Mucosa of rectum (tissue), 2 donors: ENCODE results near the gene RPTOR.

Source experiments
- H3K27ac ChIP-seq, 2 donors: one replicate each; pipeline ENCODE4 v1.7.0; 2013; ENCODE audit warnings: inconsistent platforms in 2 of 2, low read depth in 2 of 2, low read length in 2 of 2
- H3K27me3 ChIP-seq, 2 donors: one replicate each; pipeline ENCODE4 v1.7.0; 2013; ENCODE audit warnings: low read length in 2 of 2; ENCODE audit not compliant: control insufficient read depth in 2 of 2, insufficient read depth in 2 of 2
- H3K36me3 ChIP-seq, 2 donors: one replicate each; pipeline ENCODE4 v1.7.0; 2013; ENCODE audit warnings: low read length in 2 of 2; ENCODE audit not compliant: control insufficient read depth in 2 of 2, insufficient read depth in 2 of 2
- H3K4me1 ChIP-seq, 2 donors: one replicate each; pipeline ENCODE4 v1.7.0; 2013; ENCODE audit warnings: low read length in 2 of 2, mild to moderate bottlenecking in 1 of 2; ENCODE audit not compliant: control insufficient read depth in 2 of 2, insufficient read depth in 2 of 2
- H3K4me3 ChIP-seq, 2 donors: one replicate each; pipeline ENCODE4 v1.7.0; 2013; ENCODE audit warnings: low read length in 2 of 2
- H3K9ac ChIP-seq, 2 donors: one replicate each; pipeline ENCODE4 v1.7.0; 2013; ENCODE audit warnings: low read length in 2 of 2, low read depth in 1 of 2, mild to moderate bottlenecking in 1 of 2
- H3K9me3 ChIP-seq, 2 donors: one replicate each; pipeline ENCODE4 v1.7.0; 2013; ENCODE audit warnings: low read length in 2 of 2; ENCODE audit not compliant: control insufficient read depth in 2 of 2
- donor health status: healthy.
- donor health status: Normal muscosa, but diverticular disease.

The RPTOR gene

GRCh38 chr17:80998748-80999535 lies 454.3 kb downstream of the RPTOR start:
- Histone ChIP-seq H3K9ac (no peak overlapping the region), H3K4me3 (no peak overlapping the region), H3K36me3 (peaks cover 42 to 46% of the 10 kb centered on the region in 2 donors), H3K9me3 (no peaks in the 10 kb centered on the region), H3K4me1 (peaks cover 34 to 35% of the 10 kb centered on the region in 2 donors), H3K27ac (no peak overlapping the region), H3K27me3 (peaks cover 0 to 2% of the 10 kb centered on the region in 2 donors)

- Histone ChIP-seq H3K36me3 (peaks cover 42 to 46% of the 10 kb centered on the region in 2 donors), H3K4me3 (no peak overlapping the region), H3K27me3 (peaks cover 0 to 7% of the 10 kb centered on the region in 2 donors), H3K9ac (peak overlapping the region in 1 of 2 donors; percentile 54), H3K27ac (peak overlapping the region; percentile 84), H3K9me3 (no peaks in the 10 kb centered on the region), H3K4me1 (peaks cover 38 to 41% of the 10 kb centered on the region in 2 donors)
Observed at GRCh38 chr17:80999536-81000333, 455.1 kb downstream of the RPTOR start.

- no peaks in the 10 kb centered on the region for H3K9me3 ChIP-seq
- H3K4me1 ChIP-seq: peaks cover 38 to 41% of the 10 kb centered on the region in 2 donors
- H3K27me3 ChIP-seq: peaks cover 0 to 9% of the 10 kb centered on the region in 2 donors
- no peak overlapping the region for H3K4me3 ChIP-seq
- H3K36me3 ChIP-seq: peaks cover 38 to 44% of the 10 kb centered on the region in 2 donors
- H3K27ac ChIP-seq: peak overlapping the region; percentile 84
- peak overlapping the region in 1 of 2 donors; percentile 54 for H3K9ac ChIP-seq
Observed at GRCh38 chr17:81000334-81000630, 455.6 kb downstream of the RPTOR start.

- no peak overlapping the region for H3K4me3 ChIP-seq
- H3K27me3 ChIP-seq: peaks cover 0 to 9% of the 10 kb centered on the region in 2 donors
- peak overlapping the region; percentile 84 for H3K27ac ChIP-seq
- H3K4me1 ChIP-seq: peaks cover 38 to 41% of the 10 kb centered on the region in 2 donors
- no peaks in the 10 kb centered on the region for H3K9me3 ChIP-seq
- peak overlapping the region in 1 of 2 donors; percentile 54 for H3K9ac ChIP-seq
- H3K36me3 ChIP-seq: peaks cover 32 to 39% of the 10 kb centered on the region in 2 donors
Observed at GRCh38 chr17:81000631-81001357, 456.2 kb downstream of the RPTOR start.

GRCh38 chr17:81002013-81002384 lies 457.4 kb downstream of the RPTOR start:
- Histone ChIP-seq H3K36me3 (peaks cover 23 to 30% of the 10 kb centered on the region in 2 donors), H3K27me3 (peaks cover 0 to 9% of the 10 kb centered on the region in 2 donors), H3K4me1 (peaks cover 38 to 41% of the 10 kb centered on the region in 2 donors), H3K4me3 (peak overlapping the region; percentile 7 to 11), H3K27ac (peak overlapping the region; percentile 84), H3K9ac (peak overlapping the region; percentile 41 to 58), H3K9me3 (no peaks in the 10 kb centered on the region)

GRCh38 chr17:81002409-81003361 lies 458.0 kb downstream of the RPTOR start:
- Histone ChIP-seq H3K9ac (peak overlapping the region; percentile 41 to 58), H3K9me3 (no peaks in the 10 kb centered on the region), H3K4me1 (peaks cover 38 to 41% of the 10 kb centered on the region in 2 donors), H3K36me3 (peaks cover 18 to 23% of the 10 kb centered on the region in 2 donors), H3K27ac (peak overlapping the region; percentile 84), H3K4me3 (peak overlapping the region; percentile 7 to 11), H3K27me3 (peaks cover 0 to 9% of the 10 kb centered on the region in 2 donors)

- no peaks in the 10 kb centered on the region for H3K9me3 ChIP-seq
- peak overlapping the region in 1 of 2 donors; percentile 84 for H3K27ac ChIP-seq
- peaks cover 0 to 9% of the 10 kb centered on the region in 2 donors for H3K27me3 ChIP-seq
- H3K36me3 ChIP-seq: peaks cover 8 to 11% of the 10 kb centered on the region in 2 donors
- H3K4me3 ChIP-seq: peak overlapping the region in 1 of 2 donors; percentile 13
- H3K4me1 ChIP-seq: peaks cover 38 to 41% of the 10 kb centered on the region in 2 donors
- peak overlapping the region in 1 of 2 donors; percentile 14 for H3K9ac ChIP-seq
Observed at GRCh38 chr17:81003711-81004475, 459.3 kb downstream of the RPTOR start.

- H3K27ac ChIP-seq: no peak overlapping the region
- peaks cover 16 to 21% of the 10 kb centered on the region in 2 donors for H3K4me1 ChIP-seq
- no peak overlapping the region for H3K4me3 ChIP-seq
- H3K9me3 ChIP-seq: peaks cover 0 to 3% of the 10 kb centered on the region in 2 donors
- no peak overlapping the region for H3K9ac ChIP-seq
- H3K27me3 ChIP-seq: peaks cover 0 to 9% of the 10 kb centered on the region in 2 donors
- no peaks in the 10 kb centered on the region for H3K36me3 ChIP-seq
Observed at GRCh38 chr17:81006891-81007290, 462.3 kb downstream of the RPTOR start.
